ENCODE measurements around the gene ZBTB20.

- TF ChIP-seq CTCF (IDR thresholded peaks at IDR 0.05) (no peak), POLR2A (IDR thresholded peaks at IDR 0.05) (no peak)
These were observed 705.7 kb downstream of the ZBTB20 start for GRCh38 chr3:114441386-114441785.
